Peyer's patch (tissue), 4 donors: ENCODE results near the gene ZNF282. TPM values are rescaled to one million over a fixed set of nuclear protein-coding genes. Genes with fewer than 3 reads are reported as not detected.

Source experiments
- DNase-seq, 3 donors: peaks; one replicate each; pipeline ENCODE4 v3.0.0-alpha.2; 2017 to 2019
- H3K27ac ChIP-seq, 4 donors: fragments of 200-600 bp; sonication (generic); one replicate each; pipeline ENCODE4 v1.5.1; 2016 to 2019
- H3K27me3 ChIP-seq, 2 donors: fragments of 200-600 bp; sonication (generic); one replicate each; pipeline ENCODE4 v1.5.1; 2019
- H3K36me3 ChIP-seq, 3 donors: fragments of 200-600 bp; sonication (generic); one replicate each; pipeline ENCODE4 v1.5.1; 2016 to 2019
- H3K4me1 ChIP-seq, 4 donors: fragments of 200-600 bp; sonication (generic); one replicate each; pipeline ENCODE4 v1.5.1; 2016 to 2019
- H3K4me3 ChIP-seq, 4 donors: fragments of 200-600 bp; sonication (generic); 1 replicate in 3 of 4; 2 replicates in 1 of 4; pipeline ENCODE4 v1.5.1; 2016 to 2019; ENCODE audit warnings: mild to moderate bottlenecking in 1 of 4
- H3K9me3 ChIP-seq, 4 donors: fragments of 200-600 bp; sonication (generic); one replicate each; pipeline ENCODE4 v1.5.1; 2016 to 2019; ENCODE audit warnings: mild to moderate bottlenecking in 1 of 4
- POLR2A ChIP-seq, 2 donors: fragments of 450-650 bp; IDR thresholded peaks; one replicate each; pipeline ENCODE4 v1.5.1; 2017; ENCODE audit warnings: antibody characterized with exemption in 2 of 2, mild to moderate bottlenecking in 2 of 2, moderate library complexity in 2 of 2
- total RNA-seq, 4 donors: library from RNA; depleted of rRNA; stranded (reverse); fragments of >200 nt; gene quantifications; one replicate each; pipeline ENCODE4 v1.1.0, GENCODE V29; 2016
- TF ChIP-seq, protein P1 (sequence below), 6 experiments: fragments of 450-650 bp in 4 of 6; fragments of 200-600 bp in 2 of 6; sonication (generic) in 1 of 6; IDR thresholded peaks; one replicate each; pipeline ENCODE4 v1.5.1; 2017 to 2019; ENCODE audit warnings: antibody characterized with exemption in 6 of 6, mild to moderate bottlenecking in 3 of 6, moderate library complexity in 1 of 6

ZNF282 gene
- total RNA-seq, 4 donors from 2014 or later, result 22.8 to 37.3 (median 31.7) TPM

GRCh38 chr7:149209518-149210269 is 14.3 kb downstream of the ZNF282 start:
- H3K27me3 ChIP-seq, result no peaks in the 10 kb centered on the region
- no peaks in the 10 kb centered on the region for H3K9me3 ChIP-seq
- H3K4me3 ChIP-seq, result no peak overlapping the region
- peak; percentile 36 to 73 (median 61) for DNase-seq
- peaks cover 0 to 87% (median 0%) of the 10 kb centered on the region in 3 donors for H3K36me3 ChIP-seq
- H3K27ac ChIP-seq, result no peak overlapping the region
- TF ChIP-seq, protein P1, sequence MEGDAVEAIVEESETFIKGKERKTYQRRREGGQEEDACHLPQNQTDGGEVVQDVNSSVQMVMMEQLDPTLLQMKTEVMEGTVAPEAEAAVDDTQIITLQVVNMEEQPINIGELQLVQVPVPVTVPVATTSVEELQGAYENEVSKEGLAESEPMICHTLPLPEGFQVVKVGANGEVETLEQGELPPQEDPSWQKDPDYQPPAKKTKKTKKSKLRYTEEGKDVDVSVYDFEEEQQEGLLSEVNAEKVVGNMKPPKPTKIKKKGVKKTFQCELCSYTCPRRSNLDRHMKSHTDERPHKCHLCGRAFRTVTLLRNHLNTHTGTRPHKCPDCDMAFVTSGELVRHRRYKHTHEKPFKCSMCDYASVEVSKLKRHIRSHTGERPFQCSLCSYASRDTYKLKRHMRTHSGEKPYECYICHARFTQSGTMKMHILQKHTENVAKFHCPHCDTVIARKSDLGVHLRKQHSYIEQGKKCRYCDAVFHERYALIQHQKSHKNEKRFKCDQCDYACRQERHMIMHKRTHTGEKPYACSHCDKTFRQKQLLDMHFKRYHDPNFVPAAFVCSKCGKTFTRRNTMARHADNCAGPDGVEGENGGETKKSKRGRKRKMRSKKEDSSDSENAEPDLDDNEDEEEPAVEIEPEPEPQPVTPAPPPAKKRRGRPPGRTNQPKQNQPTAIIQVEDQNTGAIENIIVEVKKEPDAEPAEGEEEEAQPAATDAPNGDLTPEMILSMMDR (IDR thresholded peaks at IDR 0.05), result peak in 5 of 6 experiments; percentile 25 to 61 (median 44)
- no peak for TF ChIP-seq POLR2A (IDR thresholded peaks at IDR 0.05)
- H3K4me1 ChIP-seq, result no peaks in the 10 kb centered on the region

DNA sequence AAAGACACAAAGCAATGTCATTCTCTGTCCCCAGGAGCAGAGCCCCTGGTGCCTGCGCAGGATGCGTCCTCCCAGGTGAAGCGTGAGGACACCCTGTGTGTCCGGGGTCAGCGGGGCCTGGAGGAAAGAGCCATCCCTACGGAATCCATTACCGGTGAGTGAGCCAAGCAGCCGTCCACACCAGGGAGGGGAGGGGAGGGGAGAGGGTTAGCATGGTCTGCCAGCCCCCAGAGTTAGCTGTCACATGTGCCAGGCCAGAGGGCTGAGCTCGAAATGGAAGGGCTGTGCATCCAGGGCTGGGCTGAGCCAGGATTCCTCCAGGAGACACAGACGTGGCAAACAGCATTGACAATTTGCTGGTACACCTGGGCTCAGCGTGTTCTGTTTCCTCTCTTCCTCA is 15.2 kb downstream of the ZNF282 start:
- Histone ChIP-seq H3K9me3 (no peaks in the 10 kb centered on the region), H3K4me1 (no peaks in the 10 kb centered on the region), H3K4me3 (no peak overlapping the region), H3K27me3 (no peaks in the 10 kb centered on the region), H3K27ac (no peak overlapping the region), H3K36me3 (peaks cover 0 to 96% (median 0%) of the 10 kb centered on the region in 3 donors)
- TF ChIP-seq POLR2A (IDR thresholded peaks at IDR 0.05), result no peak
- TF ChIP-seq, protein P1 (IDR thresholded peaks at IDR 0.05), result no peak
- DNase-seq, result no peak

GRCh38 chr7:149214020-149214720 is 18.8 kb downstream of the ZNF282 start:
- no peak for DNase-seq
- H3K4me3 ChIP-seq, result no peak overlapping the region
- no peaks in the 10 kb centered on the region for H3K9me3 ChIP-seq
- no peaks in the 10 kb centered on the region for H3K27me3 ChIP-seq
- no peak overlapping the region for H3K27ac ChIP-seq
- peaks cover 0 to 99% (median 0%) of the 10 kb centered on the region in 3 donors for H3K36me3 ChIP-seq
- no peak for TF ChIP-seq POLR2A (IDR thresholded peaks at IDR 0.05)
- TF ChIP-seq, protein P1 (IDR thresholded peaks at IDR 0.05), result no peak
- no peaks in the 10 kb centered on the region for H3K4me1 ChIP-seq

DNA sequence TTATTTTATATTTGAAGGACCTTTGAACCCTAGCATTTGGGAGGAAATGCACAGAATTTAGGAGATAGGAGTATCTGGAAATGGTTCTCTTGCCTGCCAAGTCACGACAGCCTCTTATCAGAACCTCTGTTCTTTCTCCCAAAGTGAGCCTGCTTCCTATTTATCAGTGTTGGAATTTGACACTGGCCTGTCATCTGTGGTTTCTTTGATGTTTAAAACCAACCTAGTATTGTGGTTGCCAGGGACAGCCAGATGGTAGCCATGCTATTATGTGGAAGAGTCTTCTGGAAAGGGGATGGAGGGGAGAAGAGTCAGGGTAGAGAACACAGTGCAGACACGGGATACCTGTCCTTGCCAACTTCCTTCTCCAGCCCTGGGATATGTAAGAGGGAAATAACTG is 21.1 kb downstream of the ZNF282 start:
- no peaks in the 10 kb centered on the region for H3K4me1 ChIP-seq
- TF ChIP-seq, protein P1 (IDR thresholded peaks at IDR 0.05), result no peak
- TF ChIP-seq POLR2A (IDR thresholded peaks at IDR 0.05), result no peak
- H3K27me3 ChIP-seq, result no peaks in the 10 kb centered on the region
- no peak overlapping the region for H3K27ac ChIP-seq
- no peaks in the 10 kb centered on the region for H3K9me3 ChIP-seq
- no peak for DNase-seq
- H3K36me3 ChIP-seq, result peaks cover 0 to 99% (median 0%) of the 10 kb centered on the region in 3 donors
- H3K4me3 ChIP-seq, result no peak overlapping the region

DNA sequence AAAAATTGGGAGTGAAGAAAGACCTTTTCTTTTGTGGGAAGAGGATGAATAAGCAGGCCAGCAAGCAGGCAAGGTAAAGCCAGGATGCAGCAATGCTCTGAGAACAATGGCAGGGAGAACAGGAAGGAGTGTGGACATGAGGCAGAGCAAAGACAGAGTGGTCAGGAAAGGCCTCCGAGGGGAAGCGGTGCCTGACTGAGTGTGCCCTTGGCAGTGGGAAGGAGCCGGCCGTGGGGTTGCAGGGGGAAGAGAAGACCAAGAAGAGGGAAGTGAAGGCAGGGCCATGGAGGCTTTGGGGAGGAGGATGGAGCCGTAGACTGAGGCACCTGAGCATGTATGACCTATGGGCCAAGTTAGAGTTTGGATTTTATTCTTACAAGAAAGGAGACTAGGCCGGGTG is 22.2 kb downstream of the ZNF282 start:
- DNase-seq, result no peak
- no peaks in the 10 kb centered on the region for H3K9me3 ChIP-seq
- H3K27me3 ChIP-seq, result no peaks in the 10 kb centered on the region
- H3K36me3 ChIP-seq, result peaks cover 0 to 97% (median 0%) of the 10 kb centered on the region in 3 donors
- H3K4me3 ChIP-seq, result no peak overlapping the region
- H3K4me1 ChIP-seq, result no peaks in the 10 kb centered on the region
- no peak overlapping the region for H3K27ac ChIP-seq
- TF ChIP-seq POLR2A (IDR thresholded peaks at IDR 0.05), result no peak
- TF ChIP-seq, protein P1 (IDR thresholded peaks at IDR 0.05), result no peak
